Body of pancreas (tissue), 4 donors: ENCODE results near the gene LRRFIP1. TPM values are rescaled to one million over a fixed set of nuclear protein-coding genes. Genes with fewer than 3 reads are reported as not detected.

Experiments
- ATAC-seq: fragments of 150-250 bp; one replicate; pipeline ENCODE4 v1.9.1; 2016
- DNase-seq, 4 donors: peaks; one replicate each; pipeline ENCODE4 v3.0.0-alpha.2; 2019
- H3K27ac ChIP-seq, 4 donors: fragments of 200-600 bp; sonication (generic); 1 replicate in 3 of 4; 2 replicates in 1 of 4; pipeline versions ENCODE4 v1.5.1 to v1.6.1; 2016 to 2019; ENCODE audit warnings: mild to moderate bottlenecking in 1 of 4, mixed read lengths in 1 of 4, moderate library complexity in 1 of 4
- H3K27me3 ChIP-seq, 2 donors: fragments of 200-600 bp; sonication (generic); one replicate each; pipeline ENCODE4 v1.6.0; 2016; ENCODE audit warnings: mild to moderate bottlenecking in 1 of 2
- H3K36me3 ChIP-seq, 2 donors: fragments of 200-600 bp; sonication (generic); replicated peaks in 1 of 2; 2 replicates each; pipeline ENCODE4 v1.5.1; 2016; ENCODE audit warnings: low read depth in 2 of 2; ENCODE audit not compliant: insufficient read depth in 1 of 2
- H3K4me1 ChIP-seq: fragments of 200-600 bp; sonication (generic); one replicate; pipeline ENCODE4 v1.6.0; 2016
- H3K4me3 ChIP-seq, 2 donors: fragments of 200-600 bp; sonication (generic); 1 replicate in 1 of 2; 2 replicates in 1 of 2; pipeline ENCODE4 v1.5.1; 2016 to 2019
- H3K9me3 ChIP-seq, 3 donors: fragments of 200-600 bp; sonication (generic); 1 replicate in 2 of 3; 2 replicates in 1 of 3; pipeline ENCODE4 v1.5.1; 2016
- CTCF ChIP-seq, 7 experiments: fragments of 450-650 bp in 4 of 7; fragments of 200-600 bp in 3 of 7; sonication (generic) in 3 of 7; IDR thresholded peaks; one replicate each; pipeline ENCODE4 v1.5.1; 2016 to 2019; ENCODE audit warnings: antibody characterized with exemption in 7 of 7
- POLR2A ChIP-seq, 3 donors: fragments of 450-650 bp; IDR thresholded peaks; one replicate each; pipeline ENCODE4 v1.6.1; 2016; ENCODE audit warnings: antibody characterized with exemption in 3 of 3, mild to moderate bottlenecking in 2 of 3
- WGBS, 2 donors: methylation state at CpG; one replicate each; pipeline ENCODE4 v1.1.5; 2017; 5-methylcytosine and 5-hydroxymethylcytosine counted together
- intact Hi-C: fragments of 100-400 bp; cut with DNase I; formaldehyde crosslinking; loops from one replicate; pipeline ENCODE4 v1.15.1; 2023
- total RNA-seq, 2 donors: library from RNA; depleted of rRNA; stranded (reverse); fragments of >200 nt; gene quantifications; one replicate each; pipeline ENCODE4 v1.1.0, GENCODE V29; 2016

LRRFIP1 gene
- total RNA-seq, 2 donors from 2014 or later, result 49.8 to 57.1 TPM

DNA sequence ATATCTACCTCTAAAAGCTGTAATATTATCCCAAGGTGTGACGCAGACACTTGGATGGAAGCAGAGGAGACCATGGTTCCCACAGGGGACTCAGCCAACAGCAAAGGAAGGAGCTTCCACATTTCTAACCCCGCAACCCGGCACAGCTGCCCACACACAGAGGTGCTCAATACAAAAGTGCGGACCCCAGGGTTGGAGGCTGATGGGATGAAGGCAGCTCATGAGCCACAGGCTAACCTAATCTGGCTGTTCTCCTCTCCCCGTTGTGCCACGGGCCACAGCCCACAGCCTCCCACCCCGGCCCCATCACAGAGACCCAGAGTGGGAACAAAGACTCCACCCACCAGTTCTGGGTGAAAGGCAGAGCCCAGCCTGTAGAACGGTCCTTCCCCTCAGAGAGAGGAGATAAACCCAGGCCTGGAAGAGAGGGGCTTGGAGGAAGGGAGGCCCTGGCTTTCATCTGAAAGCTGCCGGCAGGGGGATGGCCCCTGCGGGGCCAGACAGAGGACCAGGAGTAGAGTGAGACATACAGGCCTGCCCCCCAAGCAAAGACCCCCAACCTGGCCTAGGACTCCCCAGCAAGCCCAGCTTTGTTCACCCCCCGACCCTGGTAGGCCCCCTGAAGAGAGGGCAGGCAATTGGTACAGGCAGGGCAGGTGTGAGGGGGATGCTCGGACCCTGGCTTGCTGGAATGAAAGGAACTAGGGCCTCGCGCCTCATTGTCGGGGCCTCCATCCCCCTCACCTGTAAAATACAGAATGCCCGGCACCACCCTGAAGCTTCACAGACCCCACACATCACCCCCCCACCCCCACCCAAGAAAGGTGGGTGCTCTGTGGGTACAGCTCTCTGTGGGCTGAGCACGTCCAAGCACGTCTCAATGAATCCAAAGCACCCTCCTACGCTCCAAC, 43.7 kb upstream of the LRRFIP1 start:
- ATAC-seq (no peak), DNase-seq (no peak)
- TF ChIP-seq CTCF (IDR thresholded peaks at IDR 0.05), result no peak
- no peak for TF ChIP-seq POLR2A (IDR thresholded peaks at IDR 0.05)
- no peaks in the 10 kb centered on the region for H3K36me3 ChIP-seq
- H3K27ac ChIP-seq, result peak overlapping the region in 2 of 4 donors; percentile 7 to 80
- H3K4me1 ChIP-seq, result peaks cover 44% of the 10 kb centered on the region
- 88 to 93% methylated on average over 9 to 19 of the region's 19 CpGs for WGBS, 2 donors
- no peaks in the 10 kb centered on the region for H3K9me3 ChIP-seq
- intact Hi-C loops, result loop anchor here (10.0 kb wide), 1 partner anchor 161 kb away; no protein-coding TSS in a partner anchor
- no peak overlapping the region for H3K4me3 ChIP-seq
- no peaks in the 10 kb centered on the region for H3K27me3 ChIP-seq

DNA sequence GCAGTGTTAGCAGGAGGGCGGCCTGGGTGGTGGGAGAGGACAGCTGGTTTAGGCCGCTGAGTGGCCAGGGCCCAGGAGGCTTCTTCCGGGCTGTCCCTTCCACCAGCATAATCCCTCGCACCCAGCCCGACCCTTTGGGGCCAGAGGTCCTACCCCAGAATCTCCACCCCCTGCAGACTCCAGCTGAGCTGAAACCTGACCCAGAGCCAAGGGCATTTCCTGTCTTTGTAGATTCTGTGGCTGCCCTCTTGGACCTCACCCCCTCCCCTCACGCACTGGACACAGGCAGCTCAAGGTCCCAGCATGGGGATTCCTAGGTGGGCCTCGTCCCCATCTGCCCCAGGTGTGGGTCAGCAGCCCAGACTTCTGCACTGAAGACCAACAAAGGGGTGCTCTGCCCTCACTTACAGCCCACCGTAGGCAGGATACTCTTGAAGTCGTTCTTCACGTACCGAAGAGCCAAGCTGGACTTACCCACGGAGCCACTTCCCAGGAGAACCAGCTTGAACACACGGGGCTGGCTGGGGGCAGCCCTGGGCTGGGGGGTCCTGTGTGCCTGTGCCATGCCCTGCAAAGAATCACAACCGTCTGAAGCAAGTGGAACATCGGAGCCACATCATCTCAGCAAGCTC, 41.7 kb upstream of the LRRFIP1 start:
- ATAC-seq (no peak), DNase-seq (no peak)
- 80 to 82% methylated on average over 12 to 15 of the region's 15 CpGs for WGBS, 2 donors
- H3K9me3 ChIP-seq, result no peaks in the 10 kb centered on the region
- peaks cover 57% of the 10 kb centered on the region for H3K4me1 ChIP-seq
- no peaks in the 10 kb centered on the region for H3K36me3 ChIP-seq
- intact Hi-C loops, result loop anchor here (10.0 kb wide), 1 partner anchor 159 kb away; no protein-coding TSS in a partner anchor
- no peaks in the 10 kb centered on the region for H3K27me3 ChIP-seq
- H3K4me3 ChIP-seq, result no peak overlapping the region
- no peak overlapping the region for H3K27ac ChIP-seq
- no peak for TF ChIP-seq POLR2A (IDR thresholded peaks at IDR 0.05)
- TF ChIP-seq CTCF (IDR thresholded peaks at IDR 0.05), result no peak

DNA sequence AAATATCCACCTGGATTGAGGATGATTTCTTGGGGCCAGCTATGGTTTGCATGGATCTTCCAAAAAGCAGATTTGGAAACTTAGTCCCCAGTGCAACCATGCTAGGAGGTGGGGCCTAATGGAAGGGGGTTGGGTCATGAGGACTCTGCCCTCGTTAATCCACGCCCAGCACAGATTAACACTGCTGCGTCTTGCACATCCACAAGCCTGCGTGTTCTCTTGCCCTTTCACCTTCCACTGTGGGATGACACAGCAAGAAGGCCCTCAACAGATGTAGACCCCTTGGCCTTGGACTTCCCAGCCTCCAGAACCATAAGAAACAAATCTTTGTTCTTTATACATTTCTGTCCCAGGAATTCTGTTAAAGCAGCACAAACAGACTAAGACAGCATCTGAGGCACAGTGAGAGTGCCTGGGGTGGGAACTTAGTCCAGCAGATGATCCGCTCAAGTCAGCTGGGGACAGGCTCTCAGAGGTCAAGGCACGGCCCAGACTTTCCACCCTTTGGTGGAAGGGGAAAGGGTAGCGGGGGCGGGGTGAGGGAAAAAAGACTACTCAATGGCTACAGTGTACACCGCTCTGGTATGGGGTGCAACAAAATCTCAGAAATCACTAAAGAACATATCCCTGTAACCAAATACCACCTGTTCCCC, 39.2 kb upstream of the LRRFIP1 start:
- intact Hi-C loops, result loop anchor here (10.0 kb wide), 1 partner anchor 157 kb away; no protein-coding TSS in a partner anchor
- 77 to 87% methylated on average over 9 of the region's 9 CpGs for WGBS, 2 donors
- H3K9me3 ChIP-seq, result no peaks in the 10 kb centered on the region
- peaks cover 60% of the 10 kb centered on the region for H3K4me1 ChIP-seq
- ATAC-seq (no peak), DNase-seq (peak in 1 of 4 donors; percentile 20)
- H3K36me3 ChIP-seq, result no peaks in the 10 kb centered on the region
- peak overlapping the region in 1 of 4 donors; percentile 95 for H3K27ac ChIP-seq
- no peak overlapping the region for H3K4me3 ChIP-seq
- no peaks in the 10 kb centered on the region for H3K27me3 ChIP-seq
- no peak for TF ChIP-seq POLR2A (IDR thresholded peaks at IDR 0.05)
- TF ChIP-seq CTCF (IDR thresholded peaks at IDR 0.05), result no peak

DNA sequence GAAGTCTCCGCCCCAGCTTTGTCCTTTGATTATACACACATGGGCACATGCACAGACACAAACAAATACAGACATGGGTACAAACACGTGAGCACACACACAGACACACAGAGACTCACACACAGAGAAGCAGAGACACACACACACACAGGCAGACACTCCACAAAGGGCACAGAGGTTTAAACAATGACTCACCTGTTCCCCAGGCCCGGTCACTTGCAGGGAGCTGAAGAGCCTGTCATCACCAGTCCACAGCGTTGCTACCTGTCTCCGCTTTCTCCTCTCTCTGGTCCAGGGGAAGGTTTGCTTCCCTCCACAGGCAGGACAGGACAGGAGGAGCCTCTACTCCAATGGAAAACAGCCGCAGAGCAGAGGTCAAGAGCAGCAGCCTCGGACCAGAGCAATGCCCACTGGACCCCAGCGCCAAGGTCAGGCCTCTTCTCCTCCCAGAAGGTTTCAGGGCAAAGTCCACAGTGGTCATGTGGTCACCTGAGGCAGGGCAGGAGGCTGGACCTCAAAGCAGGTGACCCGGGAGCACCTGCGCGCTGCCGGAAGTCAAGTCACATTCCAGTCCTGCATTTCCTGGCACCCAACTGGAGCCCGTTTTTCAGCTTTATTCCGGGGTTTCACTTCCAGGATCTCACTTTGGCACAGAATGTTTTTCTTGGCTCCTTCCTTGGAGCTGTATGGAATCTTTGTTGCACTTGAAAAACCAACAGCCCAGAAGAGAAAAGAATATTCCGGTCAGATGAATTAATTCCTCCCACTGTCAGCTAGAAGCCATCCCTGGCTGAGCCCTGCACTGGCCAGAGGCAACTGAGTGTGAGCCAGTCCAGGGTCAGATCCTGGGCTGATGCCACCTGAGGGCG, 36.9 kb upstream of the LRRFIP1 start, which contains the start of gene RAB17:
RAB17 (minus strand) TSS at position 463 of the 869 bp plus-strand sequence. CDS start 4,580 bp downstream, outside the sequence.
- no peak for TF ChIP-seq CTCF (IDR thresholded peaks at IDR 0.05)
- TF ChIP-seq POLR2A (IDR thresholded peaks at IDR 0.05), result peak; percentile 14 to 69 (median 66)
- Histone ChIP-seq H3K27me3 (no peaks in the 10 kb centered on the region), H3K36me3 (no peaks in the 10 kb centered on the region), H3K9me3 (no peaks in the 10 kb centered on the region), H3K4me3 (peak within 1 kb of the TSS; percentile 2 to 16), H3K4me1 (peaks cover 79% of the 10 kb centered on the region), H3K27ac (peak within 1 kb of the TSS; percentile 90 to 95 (median 93))
- 7 to 10% methylated on average over 14 to 16 of the region's 16 CpGs for WGBS, 2 donors
- intact Hi-C loops, result no loop called here
- ATAC-seq (peak; percentile 89), DNase-seq (peak; percentile 87 to 94 (median 92))
